HG03442 (cell line): Measurements from ENCODE around the gene CHI3L2.

Experiments used
- ATAC-seq: cut with Tn5 transposase; IDR thresholded peaks from one replicate; pipeline ENCODE4 v1.9.1; 2021; ENCODE audit warnings: mild to moderate bottlenecking, moderate library complexity; ENCODE audit not compliant: unreplicated experiment

CHI3L2 gene

DNA sequence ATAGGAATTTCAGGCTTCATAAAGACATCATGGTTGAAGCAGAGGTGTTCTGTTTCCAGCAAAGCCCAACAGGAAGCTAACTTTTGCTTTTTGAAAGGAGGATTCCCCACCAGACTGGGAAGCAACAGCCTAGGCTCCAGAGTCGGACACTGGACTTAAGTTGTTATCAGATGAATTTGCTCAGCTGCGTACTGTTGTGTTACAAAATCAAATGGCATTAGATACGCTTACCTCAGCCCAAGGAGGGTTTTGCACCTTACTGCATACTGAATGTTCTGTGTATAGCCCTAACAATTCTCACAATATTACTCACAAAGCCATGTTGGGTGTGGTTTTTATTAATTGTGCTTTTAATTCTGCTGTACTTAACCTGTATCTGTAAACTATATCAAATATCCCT, 62.6 kb downstream of the CHI3L2 start:
- ATAC-seq: no peak

DNA sequence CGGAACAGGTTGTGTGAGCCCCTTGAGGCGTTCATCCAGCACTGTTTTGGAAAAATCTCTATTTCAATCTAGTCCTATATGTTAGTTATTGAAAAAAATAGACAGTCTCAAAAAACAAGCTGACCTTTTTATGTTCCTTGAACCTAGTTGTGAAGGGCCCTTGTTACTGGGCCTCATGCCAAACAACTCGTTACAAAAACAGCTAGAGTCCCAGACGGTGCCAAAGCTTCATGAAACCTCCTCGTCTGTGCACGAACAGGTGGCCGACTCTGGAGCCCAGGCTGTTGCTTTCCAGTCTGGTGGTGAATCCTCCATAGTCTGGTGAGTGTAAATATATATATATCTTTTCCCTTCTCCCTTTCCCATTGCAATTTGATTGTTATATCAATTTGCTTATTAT, 63.1 kb downstream of the CHI3L2 start, which contains the start of gene CHIA:
CHIA (plus strand) TSS at position 222 of the 400 bp plus-strand sequence. CDS start 19,617 bp downstream, outside the sequence.
- ATAC-seq: no peak
